ENCODE measurements around the gene PLA2R1. TPM values are rescaled to one million over a fixed set of nuclear protein-coding genes. Genes with fewer than 3 reads are reported as not detected.
"Not testable (repeated sequence)": the region's sequence is repeated elsewhere in the genome, so short reads cannot be mapped to it uniquely, and the experiment has no call there.

The PLA2R1 gene
- total RNA-seq, 1 donor from 2014 or later, result 2.9 TPM

DNA sequence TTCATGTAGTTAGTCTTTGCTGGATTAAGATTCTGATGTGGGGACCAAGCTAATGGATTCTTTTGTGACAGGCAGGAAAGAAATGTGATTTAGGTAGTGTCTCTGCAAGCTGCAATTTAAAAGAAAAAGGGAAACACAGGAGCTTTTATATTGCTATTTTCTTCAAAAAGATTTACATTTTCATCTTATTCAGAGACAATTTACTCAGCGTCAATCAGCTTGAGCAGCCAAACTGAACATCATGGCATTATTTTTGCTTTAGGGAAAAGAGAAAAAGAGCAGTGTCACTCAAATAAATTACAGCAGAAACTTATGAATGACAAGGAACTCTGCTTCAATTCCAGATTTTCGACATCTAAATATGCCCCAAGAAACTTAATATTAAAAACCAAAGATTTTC is 67.4 kb downstream of the PLA2R1 start:
- ATAC-seq (no peak), DNase-seq (no peak)
- intact Hi-C loops (cut with micrococcal nuclease), result no loop called here

GRCh38 chr2:159989249-159989648 is 73.2 kb downstream of the PLA2R1 start:
- DNase-seq (no peak), ATAC-seq (no peak)
- intact Hi-C loops (cut with micrococcal nuclease), result no loop called here

GRCh38 chr2:159988412-159988970 is 73.9 kb downstream of the PLA2R1 start:
- ATAC-seq (no peak), DNase-seq (no peak)
- intact Hi-C loops (cut with micrococcal nuclease), result no loop called here

DNA sequence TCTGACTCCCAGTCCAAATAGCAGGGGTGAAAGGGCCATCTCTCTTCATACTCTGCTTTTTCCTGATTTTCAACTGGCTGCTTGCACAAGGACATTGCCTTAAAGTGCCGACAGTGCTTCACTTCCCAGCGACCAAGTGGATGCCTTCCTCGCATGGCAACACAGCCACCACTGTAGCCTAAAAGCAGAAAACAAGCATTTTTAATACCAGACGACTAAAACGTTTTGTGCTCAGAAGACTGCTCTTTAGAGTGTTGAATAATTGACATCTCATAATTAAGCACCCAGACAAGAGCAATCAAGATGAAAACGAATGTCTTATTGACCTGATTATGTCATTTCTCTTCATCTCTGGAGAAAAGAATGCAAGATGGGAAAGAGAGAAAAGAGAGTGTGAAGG is 75.2 kb downstream of the PLA2R1 start:
- intact Hi-C loops (cut with micrococcal nuclease), result no loop called here
- ATAC-seq (no peak), DNase-seq (no peak)

- intact Hi-C loops (cut with micrococcal nuclease), result no loop called here
- ATAC-seq (no peak), DNase-seq (no peak)
Measured at GRCh38 chr2:159985656-159986055, 76.8 kb downstream of the PLA2R1 start.

- no peak for DNase-seq
- intact Hi-C loops (cut with micrococcal nuclease), result no loop called here
- no peak for ATAC-seq
Measured at GRCh38 chr2:159984034-159984433, 78.4 kb downstream of the PLA2R1 start.

DNA sequence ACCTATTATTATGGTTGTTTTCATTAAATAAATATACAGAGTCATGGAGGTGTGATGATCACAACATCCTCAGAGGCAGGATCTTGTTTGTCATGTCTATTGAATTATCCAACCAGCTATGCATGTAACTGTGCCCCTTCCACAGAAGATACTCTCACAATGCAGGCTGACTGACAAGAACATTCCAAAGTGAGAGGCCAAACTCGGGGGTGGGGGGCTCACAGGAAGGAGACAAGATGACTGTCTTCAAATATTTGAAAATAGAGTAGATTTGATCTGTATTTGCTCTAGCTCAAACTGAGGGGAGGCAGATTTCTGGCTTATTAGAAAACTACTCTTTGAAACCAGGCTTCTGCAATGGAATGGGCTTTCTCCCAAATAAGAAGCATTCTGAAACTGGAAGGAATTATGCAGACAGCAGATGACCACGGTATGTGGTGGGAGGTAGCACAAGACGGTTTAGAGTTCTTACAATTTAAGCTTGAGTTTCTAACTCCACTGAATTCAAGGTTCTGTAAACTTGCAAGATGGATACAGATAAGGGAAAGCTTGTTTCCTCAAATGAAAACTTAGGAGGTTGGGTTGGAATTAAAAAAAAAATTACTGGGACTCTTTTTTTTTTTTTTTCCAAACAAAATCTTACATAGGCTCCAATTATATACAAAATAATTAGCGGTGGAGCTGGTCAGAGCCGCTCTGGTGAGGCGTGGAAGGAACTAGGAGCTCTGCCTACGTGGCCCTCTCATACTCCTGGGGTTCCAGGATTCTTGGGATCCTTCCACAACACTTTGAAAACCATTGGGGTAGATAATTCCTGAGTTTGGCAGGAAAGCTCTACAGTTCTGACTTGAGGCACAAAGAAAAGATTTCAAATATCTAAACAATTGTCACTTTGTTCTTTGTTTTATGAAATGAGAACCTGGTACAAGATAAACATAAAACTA is 79.3 kb downstream of the PLA2R1 start:
- ATAC-seq, result no peak
- no peak for DNase-seq
- intact Hi-C loops (cut with micrococcal nuclease), result no loop called here

GRCh38 chr2:159982270-159982669 is 80.1 kb downstream of the PLA2R1 start:
- ATAC-seq (peak; percentile 23), DNase-seq (no peak)
- intact Hi-C loops (cut with micrococcal nuclease), result no loop called here

DNA sequence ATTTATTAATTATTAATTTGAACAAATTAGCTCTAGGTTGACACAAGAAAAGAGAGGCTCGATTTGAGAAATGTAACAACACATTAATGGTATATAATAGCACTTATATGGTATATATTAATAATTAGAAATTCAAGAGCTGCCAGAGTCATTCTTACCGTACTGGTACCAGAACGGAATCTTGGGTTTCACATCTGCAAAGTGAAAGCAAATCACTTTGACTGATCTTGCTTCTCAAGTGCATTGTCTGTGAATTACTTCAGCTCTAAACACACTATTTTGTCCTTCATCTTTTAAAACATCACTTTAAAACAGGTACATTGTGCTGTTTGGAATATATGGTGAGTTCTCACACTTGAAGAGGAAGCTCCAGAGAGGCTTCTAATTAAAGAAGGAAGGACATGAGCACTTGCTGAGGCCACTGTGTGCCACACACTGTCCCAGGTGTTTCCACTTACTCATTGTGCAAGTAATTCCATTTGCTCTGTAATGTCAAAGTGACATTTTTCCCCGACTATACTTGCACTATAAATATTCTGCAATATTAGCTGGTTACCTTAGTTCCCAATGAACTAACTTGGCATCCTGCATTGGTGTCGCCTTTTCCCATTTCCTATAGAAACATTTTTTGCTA is 85.8 kb downstream of the PLA2R1 start:
- intact Hi-C loops (cut with micrococcal nuclease), result no loop called here
- DNase-seq (no peak), ATAC-seq (no peak)

- intact Hi-C loops (cut with micrococcal nuclease), result no loop called here
- ATAC-seq (no peak), DNase-seq (no peak)
Measured at GRCh38 chr2:159973325-159973724, 89.1 kb downstream of the PLA2R1 start.

GRCh38 chr2:159971365-159972152 is 90.9 kb downstream of the PLA2R1 start:
- intact Hi-C loops (cut with micrococcal nuclease), result no loop called here
- DNase-seq, result no peak
- ATAC-seq, result no peak

GRCh38 chr2:159970548-159970947 is 91.9 kb downstream of the PLA2R1 start:
- intact Hi-C loops (cut with micrococcal nuclease); DNase-seq; ATAC-seq: not testable (repeated sequence)

DNA sequence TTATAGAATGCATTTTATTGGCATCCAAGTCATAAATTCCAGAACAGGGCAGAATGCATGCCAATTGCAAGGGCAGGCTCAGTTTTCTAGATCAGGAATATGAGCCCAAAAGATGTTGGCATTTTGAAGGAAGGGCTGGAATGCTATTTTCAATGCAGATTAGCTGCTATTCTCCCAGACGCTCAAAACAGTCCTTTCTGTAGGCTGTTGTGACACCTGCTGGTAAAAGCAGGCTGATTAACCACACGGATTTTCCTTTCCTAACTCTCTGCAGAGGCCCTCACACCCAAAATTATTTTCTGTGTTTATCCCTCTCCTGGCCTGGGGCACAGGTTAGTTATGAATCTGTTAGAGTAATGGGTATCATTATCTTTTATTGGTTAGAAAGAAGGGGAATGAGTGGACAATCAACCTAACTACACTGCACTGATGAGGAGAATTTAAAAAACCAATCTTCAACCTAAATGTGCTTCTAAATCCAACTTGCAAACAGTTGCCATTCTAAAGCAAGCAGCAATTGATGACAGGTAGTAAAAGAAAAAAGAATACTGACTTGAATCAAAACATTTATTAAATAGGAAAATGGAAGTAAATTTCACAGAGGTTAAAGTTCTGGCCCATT is 94.0 kb downstream of the PLA2R1 start:
- DNase-seq (no peak), ATAC-seq (peak; percentile 65)
- intact Hi-C loops (cut with micrococcal nuclease), result no loop called here

- no peak for ATAC-seq
- intact Hi-C loops (cut with micrococcal nuclease), result no loop called here
- DNase-seq, result no peak
Measured at GRCh38 chr2:159963700-159964099, 98.7 kb downstream of the PLA2R1 start.

DNA sequence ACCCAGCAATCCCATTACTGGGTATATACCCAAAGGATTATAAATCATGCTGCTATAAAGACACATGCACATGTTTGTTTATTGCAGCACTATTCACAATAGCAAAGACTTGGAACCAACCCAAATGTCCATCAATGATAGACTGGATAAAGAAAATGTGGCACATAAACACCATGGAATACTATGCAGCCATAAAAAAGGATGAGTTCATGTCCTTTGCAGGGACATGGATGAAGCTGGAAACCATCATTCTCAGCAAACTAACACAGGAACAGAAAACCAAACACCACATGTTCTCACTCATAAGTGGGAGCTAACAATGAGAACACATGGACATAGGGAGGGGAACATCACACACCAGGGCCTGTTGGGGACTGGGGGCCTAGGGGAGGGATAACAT is 99.9 kb downstream of the PLA2R1 start:
- intact Hi-C loops (cut with micrococcal nuclease); ATAC-seq; DNase-seq: not testable (repeated sequence)

DNA sequence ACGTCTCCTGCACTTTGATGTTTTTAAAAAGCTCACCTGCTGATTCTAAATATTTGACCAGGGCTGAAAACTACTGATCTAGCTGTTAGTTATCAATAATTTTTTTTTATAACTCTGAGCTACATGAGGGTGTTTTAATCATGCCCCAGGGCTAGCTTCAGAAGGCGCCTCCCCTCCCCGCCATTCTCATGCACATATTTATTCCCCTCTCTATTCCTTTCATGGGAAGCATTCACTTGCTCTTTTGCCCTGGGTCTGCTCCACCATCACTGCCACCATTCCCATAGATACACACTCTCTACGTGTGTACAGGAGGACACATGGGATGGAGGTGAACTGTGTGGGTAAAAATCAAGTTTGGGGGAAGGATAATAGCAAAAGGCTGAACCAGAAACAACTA is 101.0 kb downstream of the PLA2R1 start:
- ATAC-seq, result no peak
- intact Hi-C loops (cut with micrococcal nuclease), result no loop called here
- no peak for DNase-seq

DNA sequence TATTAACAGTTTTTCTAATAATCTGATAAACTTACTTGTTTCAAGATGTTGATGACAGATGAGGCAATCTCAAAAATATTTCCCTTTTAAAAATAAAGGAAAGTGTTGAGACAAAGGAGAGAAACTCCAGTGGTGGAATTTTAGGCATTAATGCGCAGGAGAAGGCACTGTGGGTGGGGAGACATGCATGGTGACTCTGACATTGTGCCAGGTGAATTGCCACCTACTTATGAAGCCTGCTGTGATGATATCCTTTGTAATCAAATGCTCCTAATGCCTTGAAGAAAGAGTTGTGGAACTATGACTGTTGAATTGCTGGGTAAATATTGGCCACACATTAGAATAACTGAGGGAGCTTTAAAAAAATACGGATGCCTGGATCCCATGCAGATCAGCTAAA is 101.4 kb downstream of the PLA2R1 start:
- intact Hi-C loops (cut with micrococcal nuclease), result no loop called here
- ATAC-seq (no peak), DNase-seq (no peak)

DNA sequence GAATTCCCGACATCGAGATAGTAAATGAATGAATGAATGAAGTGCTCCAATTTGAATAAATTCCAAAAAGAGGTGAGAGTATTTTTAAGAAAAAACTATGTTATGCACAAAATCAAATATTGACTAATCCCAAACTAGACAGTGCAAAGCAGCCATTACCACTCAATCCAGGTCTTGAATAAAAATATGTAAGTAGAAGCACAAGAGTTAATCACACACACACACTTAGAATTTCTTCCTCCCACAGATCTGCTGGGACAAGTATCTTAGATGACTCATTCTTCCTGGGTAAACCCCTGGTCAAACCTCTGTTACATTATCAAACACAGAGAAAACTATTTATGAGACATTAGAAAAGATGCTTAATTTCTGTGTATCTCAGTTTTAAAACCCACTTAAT is 102.0 kb downstream of the PLA2R1 start:
- ATAC-seq (peak; percentile 33), DNase-seq (no peak)
- intact Hi-C loops (cut with micrococcal nuclease), result no loop called here

GRCh38 chr2:159959136-159959535 is 103.3 kb downstream of the PLA2R1 start:
- intact Hi-C loops (cut with micrococcal nuclease), result no loop called here
- ATAC-seq (no peak), DNase-seq (no peak)

All from left ventricle myocardium superior (tissue), 1 donor.